HG02943 (cell line): ENCODE results near the gene SLC25A27.

ENCODE experiments used
- ATAC-seq: cut with Tn5 transposase; IDR thresholded peaks from one replicate; pipeline ENCODE4 v1.9.1; 2021; ENCODE audit warnings: mild to moderate bottlenecking, low read depth, moderate library complexity; ENCODE audit not compliant: unreplicated experiment

The SLC25A27 gene

GRCh38 chr6:46704562-46704961 is 51.8 kb downstream of the SLC25A27 start:
- ATAC-seq, result no peak

GRCh38 chr6:46706464-46706863 is 53.7 kb downstream of the SLC25A27 start:
- ATAC-seq, result no peak

GRCh38 chr6:46711491-46711890 is 58.7 kb downstream of the SLC25A27 start:
- ATAC-seq, result no peak

GRCh38 chr6:46715141-46715540 is 62.4 kb downstream of the SLC25A27 start:
- ATAC-seq, result no peak

- no peak for ATAC-seq
These were observed 66.3 kb downstream of the SLC25A27 start for GRCh38 chr6:46719099-46719498.

- ATAC-seq, result no peak
These were observed 67.6 kb downstream of the SLC25A27 start for GRCh38 chr6:46720401-46720800.
